ENCODE measurements around the gene IFNAR1. TPM values are rescaled to one million over a fixed set of nuclear protein-coding genes. Genes with fewer than 3 reads are reported as not detected.

The IFNAR1 gene
- total RNA-seq, 1 experiment from 2014 or later, result 20.5 TPM

DNA sequence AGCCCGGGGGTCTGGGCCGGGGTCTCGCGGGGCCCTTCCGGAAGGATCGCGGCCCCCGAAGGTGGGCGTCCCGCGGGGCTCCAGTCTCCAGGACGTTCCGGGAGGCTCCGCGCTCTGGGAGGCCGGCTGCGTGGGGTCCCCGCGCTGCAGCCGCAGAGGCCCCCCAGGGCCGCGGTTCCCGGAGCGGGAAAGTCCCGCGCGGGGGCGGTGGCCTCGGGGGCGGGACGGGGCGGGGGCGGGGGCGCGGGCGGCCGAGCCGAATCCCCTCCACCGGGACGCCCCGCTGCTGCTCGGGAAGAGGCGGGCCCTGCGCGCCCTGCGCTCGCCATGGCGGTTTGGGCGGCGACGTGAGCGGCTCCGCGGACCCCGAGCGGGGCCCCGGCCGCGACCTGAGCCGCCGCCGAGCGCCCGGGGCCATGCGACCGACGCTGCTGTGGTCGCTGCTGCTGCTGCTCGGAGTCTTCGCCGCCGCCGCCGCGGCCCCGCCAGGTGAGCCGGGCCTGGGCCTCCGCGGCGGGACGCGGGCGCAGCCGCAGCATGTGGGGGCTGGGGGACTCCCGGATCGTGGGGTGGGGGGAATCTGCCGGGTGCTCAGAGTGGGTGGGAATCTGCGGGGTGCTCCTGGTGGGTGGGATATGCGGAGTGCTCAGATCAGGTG is 78.5 kb downstream of the IFNAR1 start, which contains the start of gene IFNGR2 (continued):
- no peak for TF ChIP-seq EGR1 (IDR thresholded peaks at IDR 0.05; ENCODE audit: low read depth)
- TF ChIP-seq, protein P1, sequence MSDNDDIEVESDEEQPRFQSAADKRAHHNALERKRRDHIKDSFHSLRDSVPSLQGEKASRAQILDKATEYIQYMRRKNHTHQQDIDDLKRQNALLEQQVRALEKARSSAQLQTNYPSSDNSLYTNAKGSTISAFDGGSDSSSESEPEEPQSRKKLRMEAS (IDR thresholded peaks at IDR 0.05), result no peak

DNA sequence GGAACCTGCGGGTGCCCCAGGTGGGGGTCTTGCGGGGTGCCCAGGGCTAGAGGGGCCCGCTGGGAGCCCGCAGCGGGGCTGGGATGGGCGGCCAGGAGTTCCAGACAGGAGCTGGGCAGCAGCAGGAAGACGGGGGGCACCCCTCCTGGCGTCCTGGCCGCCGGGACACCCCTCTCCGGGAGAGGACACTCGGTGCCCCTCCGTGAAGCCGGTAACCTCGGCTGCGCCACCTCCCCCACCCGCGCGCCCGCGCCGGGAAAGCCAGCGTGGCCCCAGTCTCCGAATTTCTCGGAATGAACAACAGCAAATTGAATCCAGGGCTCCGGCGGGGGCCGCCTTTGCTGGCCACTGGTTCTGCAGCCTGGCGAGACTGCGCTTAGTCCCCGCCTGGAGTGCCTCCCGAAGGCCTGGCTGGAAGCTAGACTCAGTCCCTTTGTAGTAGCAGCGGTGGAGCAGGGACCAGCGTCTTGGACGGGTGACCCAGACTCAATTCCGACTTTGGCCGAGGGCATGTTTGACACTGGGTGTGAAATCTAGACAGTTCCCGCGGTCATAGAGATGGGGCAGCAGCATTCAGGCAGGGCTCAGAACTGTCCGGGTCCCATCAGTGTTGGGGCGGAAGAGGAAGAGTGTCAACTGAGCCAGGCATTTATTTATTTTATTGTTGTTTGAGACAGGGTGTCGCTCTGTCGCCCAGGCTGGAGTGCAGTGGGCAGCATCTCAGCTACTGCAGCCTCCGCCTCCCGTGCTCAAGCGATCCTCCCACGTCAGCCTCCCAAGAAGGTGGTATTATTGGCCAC is 79.2 kb downstream of the IFNAR1 start:
- no peaks in the 10 kb centered on the region for H3K27me3 ChIP-seq (ENCODE audit: insufficient read depth, low read length)
- TF ChIP-seq POLR2AphosphoS5 (IDR thresholded peaks at IDR 0.05; ENCODE audit: low read depth, low read length), result peak; percentile 34; the same call in 1 of the 2 replicates
- TF ChIP-seq ZFX (IDR thresholded peaks at IDR 0.05), result peak; percentile 77
- no peak for TF ChIP-seq ZNF274 (IDR thresholded peaks at IDR 0.05; ENCODE audit: low read depth, low read length)
- TF ChIP-seq, protein P2, sequence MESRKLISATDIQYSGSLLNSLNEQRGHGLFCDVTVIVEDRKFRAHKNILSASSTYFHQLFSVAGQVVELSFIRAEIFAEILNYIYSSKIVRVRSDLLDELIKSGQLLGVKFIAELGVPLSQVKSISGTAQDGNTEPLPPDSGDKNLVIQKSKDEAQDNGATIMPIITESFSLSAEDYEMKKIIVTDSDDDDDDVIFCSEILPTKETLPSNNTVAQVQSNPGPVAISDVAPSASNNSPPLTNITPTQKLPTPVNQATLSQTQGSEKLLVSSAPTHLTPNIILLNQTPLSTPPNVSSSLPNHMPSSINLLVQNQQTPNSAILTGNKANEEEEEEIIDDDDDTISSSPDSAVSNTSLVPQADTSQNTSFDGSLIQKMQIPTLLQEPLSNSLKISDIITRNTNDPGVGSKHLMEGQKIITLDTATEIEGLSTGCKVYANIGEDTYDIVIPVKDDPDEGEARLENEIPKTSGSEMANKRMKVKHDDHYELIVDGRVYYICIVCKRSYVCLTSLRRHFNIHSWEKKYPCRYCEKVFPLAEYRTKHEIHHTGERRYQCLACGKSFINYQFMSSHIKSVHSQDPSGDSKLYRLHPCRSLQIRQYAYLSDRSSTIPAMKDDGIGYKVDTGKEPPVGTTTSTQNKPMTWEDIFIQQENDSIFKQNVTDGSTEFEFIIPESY (IDR thresholded peaks at IDR 0.05; ENCODE audit: extremely low read depth, insufficient replicate concordance, low read length), result no peak

More for the DNA sequence above, 79.2 kb downstream of the IFNAR1 start:
- Histone ChIP-seq H3K27ac (ENCODE audit: low read depth, low read length) (peak overlapping the region; percentile 92), H3K4me1 (ENCODE audit: control insufficient read depth in 1 of 2, insufficient read depth in 2 of 2, low read length in 2 of 2) (peaks cover 35 to 44% of the 10 kb centered on the region in 2 experiments), H3K9me3 (ENCODE audit: control insufficient read depth in 1 of 2, insufficient read depth in 1 of 2, low read depth in 1 of 2, low read length in 2 of 2) (no peaks in the 10 kb centered on the region), H3K9ac (ENCODE audit: low read length) (peak overlapping the region; percentile 89), H3K9me2 (ENCODE audit: insufficient read depth) (no peaks in the 10 kb centered on the region), H3K79me2 (ENCODE audit: insufficient read depth, low read length) (peaks cover 49% of the 10 kb centered on the region), H3K4me2 (ENCODE audit: low read length) (peak overlapping the region; percentile 97), H3K36me3 (ENCODE audit: control insufficient read depth in 1 of 2, insufficient read depth in 2 of 2, low read length in 2 of 2) (no peaks in the 10 kb centered on the region), H2AFZ (ENCODE audit: low read depth, low read length, poor library complexity, severe bottlenecking) (no peak overlapping the region), H4K20me1 (ENCODE audit: insufficient read depth) (no peaks in the 10 kb centered on the region), H3K4me3 (replicated peaks in 1 of 2; ENCODE audit: low read depth in 1 of 2, low read length in 2 of 2) (peak overlapping the region; percentile 77 to 87)
- ChIA-PET CTCF (no interaction called here), RAD21 (ENCODE audit: low non-redundant PET in 1 of 2, low total read pairs in 2 of 2, uncharacterized antibody in 2 of 2, unreplicated experiment in 2 of 2) (no interaction called here), POLR2A (interaction anchor here (1.1 to 2.1 kb wide), 4 partner anchors 17 to 76 kb away, joined by 3 to 5 read pairs (median 4); partner anchors contain the start of gene TMEM50B)
- no peak for DNase-seq (ENCODE audit: low read depth, low spot score)
- intact Hi-C loops (cut with micrococcal nuclease), result no loop called here
- TSS peak; percentile 76 for BruUV-seq (replicated peaks)
- ATAC-seq, result peak; percentile 43
